Esophagus muscularis mucosa (tissue), 4 donors: Measurements from ENCODE around the gene CDR2.

ENCODE experiments used
- EP300 ChIP-seq: sonication (generic); formaldehyde crosslinking; IDR thresholded peaks from one replicate; pipeline ENCODE4 v1.6.1; 2017; ENCODE audit warnings: antibody characterized with exemption
- POLR2A ChIP-seq: fragments of 450-650 bp; IDR thresholded peaks from one replicate; pipeline ENCODE4 v1.6.1; 2017; ENCODE audit warnings: antibody characterized with exemption, moderate library complexity, mild to moderate bottlenecking, low read depth
- TF ChIP-seq, protein P1 (sequence below), 3 experiments: fragments of 200-600 bp in 2 of 3; fragments of 450-650 bp in 1 of 3; sonication (generic) in 2 of 3; IDR thresholded peaks; one replicate each; pipeline ENCODE4 v1.5.1; 2017 to 2019; ENCODE audit warnings: antibody characterized with exemption in 3 of 3, mild to moderate bottlenecking in 2 of 3, moderate library complexity in 1 of 3

DNA sequence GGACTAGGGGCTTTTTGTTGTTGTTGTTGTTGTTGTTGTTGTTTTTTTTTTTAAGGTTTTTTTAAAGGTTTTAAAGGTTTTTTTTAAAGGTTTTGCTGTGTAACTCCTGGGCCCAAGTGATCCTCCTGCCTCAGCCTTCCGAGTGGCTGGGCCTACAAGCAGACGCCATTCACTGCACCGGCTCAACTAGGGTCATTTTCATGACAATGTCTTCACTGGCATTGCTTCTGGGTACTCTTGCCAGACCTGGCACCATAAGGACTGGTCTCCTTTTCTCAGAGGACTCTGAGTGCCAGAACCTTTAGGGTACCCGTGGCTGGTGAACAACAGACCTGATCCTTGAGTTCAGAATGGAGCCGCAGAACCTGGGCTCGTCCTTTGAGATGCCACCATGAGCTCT, 56.8 kb downstream of the CDR2 start:
- TF ChIP-seq POLR2A (no peak), EP300 (no peak)
- TF ChIP-seq, protein P1, sequence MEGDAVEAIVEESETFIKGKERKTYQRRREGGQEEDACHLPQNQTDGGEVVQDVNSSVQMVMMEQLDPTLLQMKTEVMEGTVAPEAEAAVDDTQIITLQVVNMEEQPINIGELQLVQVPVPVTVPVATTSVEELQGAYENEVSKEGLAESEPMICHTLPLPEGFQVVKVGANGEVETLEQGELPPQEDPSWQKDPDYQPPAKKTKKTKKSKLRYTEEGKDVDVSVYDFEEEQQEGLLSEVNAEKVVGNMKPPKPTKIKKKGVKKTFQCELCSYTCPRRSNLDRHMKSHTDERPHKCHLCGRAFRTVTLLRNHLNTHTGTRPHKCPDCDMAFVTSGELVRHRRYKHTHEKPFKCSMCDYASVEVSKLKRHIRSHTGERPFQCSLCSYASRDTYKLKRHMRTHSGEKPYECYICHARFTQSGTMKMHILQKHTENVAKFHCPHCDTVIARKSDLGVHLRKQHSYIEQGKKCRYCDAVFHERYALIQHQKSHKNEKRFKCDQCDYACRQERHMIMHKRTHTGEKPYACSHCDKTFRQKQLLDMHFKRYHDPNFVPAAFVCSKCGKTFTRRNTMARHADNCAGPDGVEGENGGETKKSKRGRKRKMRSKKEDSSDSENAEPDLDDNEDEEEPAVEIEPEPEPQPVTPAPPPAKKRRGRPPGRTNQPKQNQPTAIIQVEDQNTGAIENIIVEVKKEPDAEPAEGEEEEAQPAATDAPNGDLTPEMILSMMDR (IDR thresholded peaks at IDR 0.05): no peak
